C4-2B (cell line): ENCODE data around the gene QSOX2.

Experiments
- ZFX ChIP-seq: fragments of 450-650 bp; IDR thresholded peaks from 2 replicates; pipeline ENCODE4 v1.6.1; 2017
- TF ChIP-seq, protein P1 (sequence below): fragments of 450-650 bp; conservative IDR thresholded peaks from 2 replicates; pipeline ENCODE4 v1.5.1; 2017; ENCODE audit warnings: mild to moderate bottlenecking

DNA sequence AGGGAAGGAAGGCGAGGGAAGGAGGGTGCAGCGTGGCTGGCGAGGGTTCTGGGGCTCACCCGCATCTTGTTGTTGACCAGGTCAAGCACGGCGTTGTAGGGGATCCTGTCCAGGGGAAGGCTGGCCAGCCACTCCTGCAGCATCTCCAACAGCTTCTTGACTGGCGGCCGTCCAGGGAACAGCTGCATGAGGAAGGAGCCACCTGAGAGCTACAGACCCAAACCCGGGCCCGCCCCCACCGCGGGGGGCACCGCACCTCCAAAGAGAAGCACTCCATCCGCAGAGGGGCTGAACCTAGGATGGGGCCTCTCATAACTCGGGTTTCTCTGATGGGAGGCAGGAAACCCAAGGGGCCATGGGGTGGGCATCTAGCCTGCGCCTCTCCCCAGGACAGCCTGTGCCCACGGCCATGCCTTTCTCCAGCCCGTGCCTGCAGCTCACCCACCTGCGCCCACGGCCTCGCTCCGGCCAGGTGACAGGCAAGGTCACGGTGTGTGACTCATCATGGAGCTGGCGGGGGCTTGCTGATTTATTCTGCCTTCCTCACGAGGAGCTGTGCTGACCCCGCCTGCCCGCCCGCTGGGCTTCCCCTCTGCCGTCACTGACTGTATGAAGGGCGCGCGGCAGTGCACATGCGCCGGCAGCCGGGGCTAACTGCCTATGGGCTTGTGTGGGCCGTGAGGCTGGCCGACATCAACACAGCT lies 28.9 kb downstream of the QSOX2 start:
- TF ChIP-seq, protein P1, sequence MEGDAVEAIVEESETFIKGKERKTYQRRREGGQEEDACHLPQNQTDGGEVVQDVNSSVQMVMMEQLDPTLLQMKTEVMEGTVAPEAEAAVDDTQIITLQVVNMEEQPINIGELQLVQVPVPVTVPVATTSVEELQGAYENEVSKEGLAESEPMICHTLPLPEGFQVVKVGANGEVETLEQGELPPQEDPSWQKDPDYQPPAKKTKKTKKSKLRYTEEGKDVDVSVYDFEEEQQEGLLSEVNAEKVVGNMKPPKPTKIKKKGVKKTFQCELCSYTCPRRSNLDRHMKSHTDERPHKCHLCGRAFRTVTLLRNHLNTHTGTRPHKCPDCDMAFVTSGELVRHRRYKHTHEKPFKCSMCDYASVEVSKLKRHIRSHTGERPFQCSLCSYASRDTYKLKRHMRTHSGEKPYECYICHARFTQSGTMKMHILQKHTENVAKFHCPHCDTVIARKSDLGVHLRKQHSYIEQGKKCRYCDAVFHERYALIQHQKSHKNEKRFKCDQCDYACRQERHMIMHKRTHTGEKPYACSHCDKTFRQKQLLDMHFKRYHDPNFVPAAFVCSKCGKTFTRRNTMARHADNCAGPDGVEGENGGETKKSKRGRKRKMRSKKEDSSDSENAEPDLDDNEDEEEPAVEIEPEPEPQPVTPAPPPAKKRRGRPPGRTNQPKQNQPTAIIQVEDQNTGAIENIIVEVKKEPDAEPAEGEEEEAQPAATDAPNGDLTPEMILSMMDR, result no peak
- no peak for TF ChIP-seq ZFX
